HG03045 (cell line): Measurements from ENCODE around the gene MCEMP1.
"Not testable (repeated sequence)": the region's sequence is repeated elsewhere in the genome, so short reads cannot be mapped to it uniquely, and the experiment has no call there.

Experiments
- ATAC-seq: cut with Tn5 transposase; IDR thresholded peaks from one replicate; pipeline ENCODE4 v1.9.1; 2021; ENCODE audit warnings: mild to moderate bottlenecking, moderate library complexity; ENCODE audit not compliant: unreplicated experiment

Gene MCEMP1

GRCh38 chr19:7643629-7644549 is 33.0 kb upstream of the MCEMP1 start:
- not testable (repeated sequence) for ATAC-seq

- ATAC-seq: no peak
These were observed 32.4 kb upstream of the MCEMP1 start for GRCh38 chr19:7644550-7644877.

- no peak for ATAC-seq
These were observed 31.7 kb upstream of the MCEMP1 start for GRCh38 chr19:7645163-7645562.

GRCh38 chr19:7645656-7646425 is 31.0 kb upstream of the MCEMP1 start:
- ATAC-seq: no peak

GRCh38 chr19:7646426-7646700 is 30.5 kb upstream of the MCEMP1 start:
- ATAC-seq: no peak

GRCh38 chr19:7647156-7647555 is 29.7 kb upstream of the MCEMP1 start:
- no peak for ATAC-seq

GRCh38 chr19:7648265-7649014 is 28.4 kb upstream of the MCEMP1 start:
- no peak for ATAC-seq

- no peak for ATAC-seq
These were observed 26.7 kb upstream of the MCEMP1 start for GRCh38 chr19:7650148-7650547.

GRCh38 chr19:7652061-7652641 is 24.7 kb upstream of the MCEMP1 start:
- no peak for ATAC-seq

GRCh38 chr19:7654401-7654800 is 22.5 kb upstream of the MCEMP1 start:
- no peak for ATAC-seq

GRCh38 chr19:7655581-7655980 is 21.3 kb upstream of the MCEMP1 start:
- ATAC-seq: no peak

- no peak for ATAC-seq
These were observed 19.6 kb upstream of the MCEMP1 start for GRCh38 chr19:7657131-7657751.

- ATAC-seq: no peak
These were observed 18.6 kb upstream of the MCEMP1 start for GRCh38 chr19:7658219-7658686.

- no peak for ATAC-seq
These were observed 14.9 kb upstream of the MCEMP1 start for GRCh38 chr19:7661744-7662538.

- ATAC-seq: no peak
These were observed 14.2 kb upstream of the MCEMP1 start for GRCh38 chr19:7662657-7663056.

GRCh38 chr19:7663706-7664105 is 13.2 kb upstream of the MCEMP1 start:
- ATAC-seq: no peak

- no peak for ATAC-seq
These were observed 11.8 kb upstream of the MCEMP1 start for GRCh38 chr19:7665076-7665475.

- ATAC-seq: no peak
These were observed 8.0 kb upstream of the MCEMP1 start, which contains the start of gene RETN for GRCh38 chr19:7668842-7669241. Gene RETN (plus strand): TSS chr19:7669049. CDS start chr19:7669327, 278 bp downstream.

GRCh38 chr19:7669641-7670040 is 7.2 kb upstream of the MCEMP1 start:
- no peak for ATAC-seq
